ENCODE results near the gene ENGASE.
"Not testable (repeated sequence)": the region's sequence is repeated elsewhere in the genome, so short reads cannot be mapped to it uniquely, and the experiment has no call there.

The ENGASE gene

GRCh38 chr17:79074649-79075445, at the start of gene ENGASE:
Gene ENGASE (plus strand): TSS chr17:79074824. CDS start chr17:79074945, 121 bp downstream.
- DNase-seq, result peak; percentile 93

- DNase-seq, result no peak
Observed at GRCh38 chr17:79024901-79025737, 49.5 kb upstream of the ENGASE start.

GRCh38 chr17:79026376-79027273, 48.0 kb upstream of the ENGASE start:
- no peak for DNase-seq

- no peak for DNase-seq
Observed at GRCh38 chr17:79027274-79027924, 47.2 kb upstream of the ENGASE start.

- no peak for DNase-seq
Observed at GRCh38 chr17:79027925-79028491, 46.6 kb upstream of the ENGASE start.

GRCh38 chr17:79028496-79029326, 45.9 kb upstream of the ENGASE start:
- DNase-seq, result no peak

- DNase-seq, result no peak
Observed at GRCh38 chr17:79029327-79030009, 45.2 kb upstream of the ENGASE start.

- not testable (repeated sequence) for DNase-seq
Observed at GRCh38 chr17:79030636-79031035, 44.0 kb upstream of the ENGASE start.

DNA sequence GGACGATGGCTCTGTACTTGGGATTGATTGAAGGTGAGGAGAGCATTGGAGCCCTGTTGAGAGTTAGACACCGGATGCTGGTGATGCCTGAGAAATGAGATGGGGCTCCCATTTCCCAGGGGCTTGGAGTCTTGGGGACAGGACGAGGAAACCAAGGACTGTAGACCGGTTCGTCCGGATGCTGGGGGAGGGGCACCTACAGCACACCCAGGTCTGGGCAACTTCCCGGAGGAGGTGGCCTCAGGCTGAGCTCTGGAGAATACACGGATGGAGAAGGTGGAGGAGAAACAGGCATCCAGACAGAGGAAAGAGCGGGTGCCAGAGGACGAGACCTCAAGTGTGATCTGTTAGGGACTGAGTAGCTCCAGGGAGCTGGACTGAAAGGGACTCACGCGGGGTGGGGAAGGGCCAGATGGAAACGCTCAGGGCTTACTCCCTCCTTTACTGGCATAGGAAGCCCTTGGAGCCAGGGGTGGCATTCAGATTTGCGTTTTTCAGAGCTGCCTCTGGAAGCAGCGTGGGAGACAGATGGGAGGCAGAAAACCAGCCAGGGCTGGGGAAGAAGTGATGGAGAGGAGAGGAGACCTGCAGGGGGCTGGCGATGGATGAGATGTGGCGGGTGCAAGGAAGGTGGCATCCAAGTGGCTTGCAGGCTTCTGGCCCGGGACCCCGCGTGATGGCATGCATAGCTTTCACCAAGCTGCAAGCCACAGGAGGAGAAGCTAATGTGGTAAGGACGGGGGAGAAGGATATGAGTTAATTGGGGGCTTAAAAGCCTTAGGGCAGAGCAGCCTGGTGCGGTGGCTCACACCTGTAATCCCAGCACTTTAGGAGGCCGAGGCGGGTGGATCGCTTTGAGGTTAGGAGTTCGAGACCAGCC, 42.4 kb upstream of the ENGASE start:
- DNase-seq, result no peak

DNA sequence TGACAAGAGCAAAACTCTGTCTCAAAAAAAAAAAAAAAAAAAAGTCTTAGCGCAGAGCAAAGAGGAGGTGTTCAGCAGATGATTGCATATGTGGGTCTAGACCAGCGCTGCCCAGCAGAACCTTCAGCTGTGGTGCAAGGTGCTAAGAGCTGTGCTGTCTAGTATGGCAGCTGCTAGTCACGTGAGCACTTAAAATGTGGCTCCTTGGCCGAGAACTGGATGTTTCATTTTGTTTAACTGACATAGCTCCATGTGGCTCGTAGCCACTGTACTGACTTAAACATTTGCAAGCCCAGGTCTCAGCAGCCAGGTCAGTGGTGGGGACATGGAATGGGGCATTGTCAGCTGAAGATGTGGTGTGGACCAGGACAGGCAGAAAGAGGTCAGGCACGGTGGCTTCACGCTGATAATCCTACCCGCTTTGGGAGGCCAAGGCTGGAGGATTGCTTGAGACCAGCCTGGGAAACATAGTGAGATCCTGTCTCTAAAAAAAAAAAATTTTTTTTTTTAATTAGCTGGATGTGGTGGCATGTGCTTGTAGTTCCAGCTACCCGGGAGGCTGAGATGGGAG, 41.5 kb upstream of the ENGASE start:
- no peak for DNase-seq

DNA sequence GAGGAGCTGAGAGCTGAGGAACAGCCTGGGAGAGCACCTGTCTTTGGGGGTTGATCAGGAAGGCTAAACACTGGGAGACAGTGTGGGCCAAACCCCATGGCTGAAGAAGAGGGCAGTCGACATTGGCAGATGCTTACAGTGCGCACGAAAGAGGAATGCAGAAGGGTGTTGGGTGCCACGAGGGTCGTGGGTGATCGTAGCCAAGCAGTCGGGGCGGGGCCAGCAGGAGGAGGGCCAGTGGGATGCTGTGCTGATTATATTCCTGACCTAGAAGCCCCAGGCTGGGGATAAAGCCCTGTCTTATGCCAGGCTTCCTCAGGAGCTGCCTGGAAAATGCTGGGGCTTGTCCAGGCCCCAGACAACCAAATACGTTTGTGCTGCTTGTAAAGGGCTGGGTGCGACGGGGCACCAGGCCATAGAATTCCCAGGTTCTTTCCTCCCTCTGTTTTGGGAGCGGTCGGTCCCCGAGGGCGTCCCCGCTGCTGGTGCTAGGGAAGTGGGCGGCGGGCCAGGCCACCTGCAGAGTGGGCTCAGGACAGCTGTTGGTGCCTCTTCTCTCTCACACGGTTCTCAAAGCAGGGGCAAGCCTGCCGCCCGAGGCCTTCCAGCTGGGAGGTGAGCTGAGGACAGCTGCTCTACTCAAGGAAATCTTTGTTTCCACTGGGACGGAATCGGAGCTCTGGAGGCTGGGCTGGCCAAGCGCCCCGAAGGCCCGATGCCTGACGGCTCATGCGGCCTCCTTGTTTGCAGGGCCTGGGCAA, 40.7 kb upstream of the ENGASE start:
- DNase-seq, result no peak

- DNase-seq, result no peak
Observed at GRCh38 chr17:79034931-79035485, 39.6 kb upstream of the ENGASE start.

DNA sequence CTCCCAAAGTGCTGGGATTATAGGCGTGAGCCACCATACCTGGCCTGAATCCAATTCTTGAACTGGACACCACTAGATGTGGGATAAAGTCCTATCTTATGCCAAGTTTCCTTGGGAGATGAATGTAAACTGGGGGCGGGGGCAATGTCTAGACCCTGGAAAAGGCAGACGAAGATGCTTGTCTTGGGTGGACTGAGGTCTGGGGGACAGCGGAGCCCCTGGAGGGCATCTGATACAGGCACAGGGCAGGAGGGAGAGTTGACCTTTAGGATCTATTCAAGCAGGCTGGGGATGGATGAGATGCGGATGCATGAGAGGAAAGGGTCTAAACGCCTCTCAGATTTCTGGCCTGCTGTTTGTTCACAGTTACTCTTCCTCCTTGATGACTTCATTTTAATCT, 38.9 kb upstream of the ENGASE start:
- no peak for DNase-seq

- no peak for DNase-seq
Observed at GRCh38 chr17:79036181-79036580, 38.4 kb upstream of the ENGASE start.

DNA sequence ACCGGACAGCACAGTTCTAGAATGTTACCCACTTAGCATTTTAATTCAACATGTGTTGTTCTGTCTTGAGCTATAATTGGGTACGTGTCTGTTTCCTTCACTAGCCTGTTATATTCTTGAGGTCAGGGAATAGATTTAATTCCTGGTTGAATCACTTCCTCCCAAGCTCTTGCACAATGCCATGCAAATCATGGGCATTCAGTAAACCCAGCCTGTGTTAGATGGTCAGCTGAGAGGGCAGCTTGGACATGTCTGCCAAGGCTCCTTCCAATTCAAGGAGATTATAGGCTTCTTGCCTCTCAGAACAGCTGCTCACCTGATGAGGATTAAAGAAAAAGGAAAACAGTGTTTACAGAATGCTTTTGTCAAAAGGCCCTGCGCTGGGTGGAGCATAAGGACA, 38.0 kb upstream of the ENGASE start:
- no peak for DNase-seq

DNA sequence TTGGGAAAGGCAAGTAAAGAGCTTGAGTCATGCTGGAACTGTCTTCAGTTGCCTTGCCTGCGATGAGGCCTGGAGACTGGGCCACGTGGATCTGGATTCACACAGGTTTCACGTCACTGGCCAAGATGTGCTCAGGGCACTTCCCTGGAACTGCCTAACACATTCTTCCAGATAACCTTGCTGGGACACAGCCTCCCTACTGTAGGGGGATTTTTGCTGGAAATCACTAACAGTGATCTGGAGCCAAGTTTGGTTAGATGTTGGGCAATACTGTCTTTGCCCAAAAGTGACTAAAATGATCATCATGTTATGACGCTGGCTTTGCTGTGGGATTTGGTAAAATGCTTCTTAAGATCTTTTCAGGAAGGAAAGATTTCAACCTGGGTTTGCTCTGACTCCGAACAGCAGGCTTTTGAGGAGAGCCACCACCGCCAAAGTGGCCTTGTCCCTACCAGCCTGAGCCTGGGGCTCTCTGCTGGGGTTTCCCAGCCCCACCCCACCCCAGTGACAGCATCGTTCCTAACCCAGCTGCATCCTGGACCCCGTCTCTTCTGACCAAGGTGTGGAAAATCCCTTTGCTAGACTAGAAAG, 36.0 kb upstream of the ENGASE start:
- no peak for DNase-seq

DNA sequence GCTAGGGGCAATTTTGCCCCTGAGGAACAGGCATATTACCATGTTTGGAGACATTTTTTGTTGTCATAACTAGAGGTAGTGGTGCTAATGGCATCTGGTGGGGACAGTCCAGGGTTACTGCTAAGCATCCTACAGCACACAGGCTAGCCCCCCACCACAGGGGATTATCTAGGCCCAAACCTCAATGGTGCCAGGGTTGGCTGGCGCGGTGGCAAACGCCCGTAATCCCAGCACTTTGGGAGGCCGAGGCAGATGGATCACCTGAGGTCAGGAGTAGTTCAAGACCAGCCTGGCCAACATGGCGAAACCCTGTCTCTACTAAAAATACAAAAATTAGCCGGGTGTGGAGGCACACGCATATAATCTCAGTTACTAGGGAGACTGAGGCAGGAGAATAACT, 35.5 kb upstream of the ENGASE start:
- no peak for DNase-seq

DNA sequence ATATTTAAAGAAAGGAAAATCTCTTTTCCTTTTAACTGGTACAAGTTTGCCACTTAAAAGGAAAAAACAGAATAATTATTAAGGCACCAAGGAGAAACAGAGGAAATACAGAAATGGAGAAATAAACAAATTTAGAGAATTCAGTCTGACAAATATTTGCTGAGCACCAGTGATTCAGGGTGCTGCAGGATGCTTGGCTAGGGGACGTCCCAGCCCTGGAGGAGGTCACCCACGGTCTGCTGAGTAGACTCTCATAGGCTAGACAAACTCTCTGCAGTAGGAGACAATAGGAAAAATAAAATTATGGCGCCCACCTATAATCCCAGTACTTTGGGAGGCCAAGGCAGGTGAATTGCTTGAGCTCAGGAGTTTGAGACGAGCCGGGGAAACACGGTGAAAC, 34.7 kb upstream of the ENGASE start:
- DNase-seq, result no peak
